Mammary epithelial cell (primary cell): ENCODE results near the gene UPP1.

Experiments used
- CTCF ChIP-seq, 2 donors: IDR thresholded peaks in 1 of 2; conservative IDR thresholded peaks in 1 of 2; 2 replicates each; pipeline ENCODE4 v1.5.1; 2011 to 2012; ENCODE audit warnings: inconsistent platforms in 2 of 2, low read length in 2 of 2, mild to moderate bottlenecking in 2 of 2, control low read depth in 1 of 2, low read depth in 1 of 2; ENCODE audit not compliant: insufficient read depth in 1 of 2; ENCODE audit errors: extremely low read depth in 1 of 2
- EZH2 ChIP-seq: IDR thresholded peaks from 2 replicates; pipeline ENCODE4 v1.6.1; 2012; ENCODE audit warnings: low read length, inconsistent platforms, borderline replicate concordance

DNA sequence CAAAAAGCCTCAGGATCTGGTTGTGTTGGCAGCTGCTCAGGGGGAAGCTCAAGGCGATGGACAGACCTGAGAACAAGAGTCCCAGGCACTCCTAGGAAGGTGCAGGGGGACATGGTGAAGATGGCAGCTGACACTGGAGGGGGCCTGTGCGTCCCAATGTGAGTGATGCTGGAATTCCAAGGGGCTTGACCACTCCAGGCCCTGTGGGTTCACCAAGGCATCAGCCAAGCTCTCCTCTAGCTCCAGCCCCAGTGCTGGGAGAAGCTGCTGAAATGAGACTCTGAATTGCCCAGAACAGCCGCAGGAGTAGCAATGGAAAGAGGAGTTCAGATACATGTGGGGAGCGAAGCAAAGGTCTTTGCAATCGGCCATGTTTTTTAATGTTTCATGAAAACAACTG, 16.0 kb downstream of the UPP1 start:
- TF ChIP-seq CTCF (conservative IDR thresholded peaks at IDR 0.05 in 1 of 2, IDR thresholded peaks at IDR 0.05 in 1 of 2; ENCODE audit: extremely low read depth in 1 of 2, insufficient read depth in 1 of 2, low read depth in 1 of 2, low read length in 2 of 2) (no peak), EZH2 (no peak)
